K562 (cell line): ENCODE data around the gene RARRES2. TPM values are rescaled to one million over a fixed set of nuclear protein-coding genes. Genes with fewer than 3 reads are reported as not detected.

Source experiments
- DPF2 ChIP-seq: fragments of 450-650 bp; IDR thresholded peaks from 2 replicates; pipeline ENCODE4 v1.6.1; 2016
- EP400 ChIP-seq: fragments of 450-650 bp; IDR thresholded peaks from 2 replicates; pipeline ENCODE4 v1.6.1; 2017; ENCODE audit warnings: antibody characterized with exemption, mild to moderate bottlenecking, moderate library complexity
- GATAD2B ChIP-seq: fragments of 450-650 bp; IDR thresholded peaks from 2 replicates; pipeline ENCODE4 v1.6.1; 2017; ENCODE audit warnings: mild to moderate bottlenecking, borderline replicate concordance
- HDAC8 ChIP-seq: fragments of 450-650 bp; IDR thresholded peaks from 2 replicates; pipeline ENCODE4 v1.6.1; 2016; ENCODE audit warnings: mild to moderate bottlenecking, missing genetic modification characterization, moderate library complexity, missing compliant biosample characterization
- KAT7 ChIP-seq: sonication (generic); formaldehyde crosslinking; IDR thresholded peaks from 2 replicates; pipeline ENCODE4 v1.8.0; 2022; ENCODE audit warnings: missing genetic modification reagents, mild to moderate bottlenecking, borderline replicate concordance
- KDM1A ChIP-seq, 2 experiments: fragments of 450-650 bp; IDR thresholded peaks; 2 replicates each; pipeline ENCODE4 v1.6.1; 2016; ENCODE audit warnings: mild to moderate bottlenecking in 2 of 2
- NFRKB ChIP-seq: fragments of 450-650 bp; IDR thresholded peaks from 2 replicates; pipeline ENCODE4 v1.6.1; 2016; ENCODE audit warnings: low read depth
- NR2F6 ChIP-seq: fragments of 450-650 bp; formaldehyde crosslinking; IDR thresholded peaks from 2 replicates; pipeline ENCODE4 v1.4.0; 2020; ENCODE audit warnings: mild to moderate bottlenecking
- RBM34 ChIP-seq: fragments of 200-400 bp; formaldehyde crosslinking; IDR thresholded peaks from 2 replicates; pipeline ENCODE4 v1.6.1; 2018; ENCODE audit warnings: low read length, borderline replicate concordance; ENCODE audit not compliant: insufficient read depth
- SMARCA4 ChIP-seq: fragments of 450-650 bp; IDR thresholded peaks from 2 replicates; pipeline ENCODE4 v1.6.1; 2016
- SRSF9 ChIP-seq: fragments of 200-400 bp; formaldehyde crosslinking; IDR thresholded peaks from 2 replicates; pipeline ENCODE4 v1.6.1; 2017; ENCODE audit warnings: low read depth, low read length, borderline replicate concordance
- TEAD2 ChIP-seq: fragments of 450-650 bp; IDR thresholded peaks from 2 replicates; pipeline ENCODE4 v1.6.1; 2016; ENCODE audit warnings: missing genetic modification characterization, control low read depth, missing compliant biosample characterization
- ZBTB7A ChIP-seq: IDR thresholded peaks from 2 replicates; pipeline ENCODE4 v1.6.1; 2011; ENCODE audit warnings: low read depth, mild to moderate bottlenecking, low read length, moderate library complexity, borderline replicate concordance; ENCODE audit not compliant: control insufficient read depth
- ZFP36 ChIP-seq: fragments of 150-350 bp; IDR thresholded peaks from 2 replicates; pipeline ENCODE4 v1.6.1; 2018; ENCODE audit warnings: low read length, low read depth; ENCODE audit not compliant: partially characterized antibody
- ZNF133 ChIP-seq: fragments of 250-450 bp; sonication (Bioruptor Pico); IDR thresholded peaks from 2 replicates; pipeline ENCODE4 v1.4.0; 2020; ENCODE audit warnings: mild to moderate bottlenecking
- polyA plus RNA-seq, 8 experiments: library from polyadenylated mRNA; depleted of rRNA in 4 of 8; stranded (reverse) in 5 of 8; unstranded in 3 of 8; fragments of >200 nt; fragmentation: Nextera tagmentation in 2 of 8; fragmentation: Illumina TruSeq in 1 of 8; extraction: Ambion mirVana in 2 of 8; extraction: Trizol in 1 of 8; gene quantifications; 2 replicates each; pipeline versions ENCODE4 v1.2.1 to v1.2.3, GENCODE V29; 2011 to 2014; ENCODE audit warnings: inconsistent platforms in 1 of 8, missing spikeins in 1 of 8
- total RNA-seq, 7 experiments: library from RNA; depleted of rRNA in 6 of 7; stranded (reverse); fragments of >200 nt in 6 of 7; fragmentation: Illumina TruSeq in 2 of 7; extraction: Trizol in 2 of 7; gene quantifications; 2 replicates each; pipeline versions ENCODE4 v1.2.1 to v1.2.3, GENCODE V29; 2011 to 2021; ENCODE audit warnings: low replicate concordance in 1 of 7
- TF ChIP-seq, protein P1 (sequence below): fragments of 250-450 bp; sonication (Bioruptor Pico); IDR thresholded peaks from 2 replicates; pipeline ENCODE4 v1.4.0; 2020; ENCODE audit warnings: mild to moderate bottlenecking
- TF ChIP-seq, protein P2 (sequence below): sonication (generic); IDR thresholded peaks from 2 replicates; pipeline ENCODE4 v1.6.1; 2016
- TF ChIP-seq, protein P3 (sequence below): fragments of 450-650 bp; formaldehyde crosslinking; IDR thresholded peaks from 2 replicates; pipeline ENCODE4 v1.4.0; 2022; ENCODE audit warnings: missing genetic modification characterization
- TF ChIP-seq, protein P4 (sequence below): sonication (generic); formaldehyde crosslinking; IDR thresholded peaks from 2 replicates; pipeline ENCODE4 v1.8.1; 2022; ENCODE audit warnings: missing genetic modification reagents
- TF ChIP-seq, protein P5 (sequence below): fragments of 450-650 bp; IDR thresholded peaks from 2 replicates; pipeline ENCODE4 v1.6.1; 2016; ENCODE audit warnings: antibody characterized with exemption
- TF ChIP-seq, protein P6 (sequence below): sonication (generic); formaldehyde crosslinking; IDR thresholded peaks from 2 replicates; pipeline ENCODE4 v1.9.0; 2022; ENCODE audit warnings: mild to moderate bottlenecking, missing genetic modification reagents

Gene RARRES2
- total and polyA plus RNA-seq, 9 of the 15 experiments (the other 6 are each of a cell fraction or from before 2014, with no cell fraction given): 0.11 to 1.7 (median 0.23) TPM; not detected in 6

DNA sequence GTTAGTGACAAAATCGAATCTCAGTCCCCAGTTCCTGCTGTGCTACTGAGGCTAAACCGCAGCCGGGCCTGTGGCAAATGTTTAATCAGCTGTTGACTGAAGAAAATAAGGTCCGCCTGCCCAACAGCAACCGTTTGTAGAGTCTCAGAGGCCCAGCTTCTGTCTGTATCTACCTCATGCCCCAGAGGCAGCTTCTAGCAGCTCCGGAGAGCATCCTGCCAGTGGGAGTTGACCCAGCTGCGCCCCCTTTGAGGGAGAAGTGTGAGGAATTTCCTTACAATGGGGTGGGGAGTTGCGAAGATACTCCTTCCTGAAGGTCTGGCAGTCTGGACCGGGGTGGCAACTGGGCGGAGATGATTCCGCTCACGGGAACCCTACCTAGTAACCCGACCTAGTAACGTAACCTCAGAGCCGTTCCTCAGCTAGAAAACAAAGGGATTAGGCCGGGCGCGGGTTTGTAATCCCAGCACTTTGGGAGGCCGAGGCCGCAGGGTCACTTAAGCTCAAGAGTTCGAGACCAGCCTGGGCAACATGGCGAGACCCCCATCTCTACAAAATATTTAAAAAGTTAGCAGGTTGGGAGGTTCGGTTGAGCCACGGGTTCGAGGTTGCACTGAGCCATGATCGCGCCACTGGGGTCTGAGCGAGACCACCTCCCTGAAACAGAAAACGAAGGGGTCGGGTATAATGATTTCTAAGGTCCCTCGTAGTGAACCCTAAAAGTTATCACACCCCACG is 36.9 kb upstream of the RARRES2 start (continued):
- TF ChIP-seq RBM34: no peak
- TF ChIP-seq SMARCA4: 0 out of 2 replicates have a peak, but pooled peaks have one; percentile 53
- TF ChIP-seq EP400: peak; percentile 37
- TF ChIP-seq, protein P1, sequence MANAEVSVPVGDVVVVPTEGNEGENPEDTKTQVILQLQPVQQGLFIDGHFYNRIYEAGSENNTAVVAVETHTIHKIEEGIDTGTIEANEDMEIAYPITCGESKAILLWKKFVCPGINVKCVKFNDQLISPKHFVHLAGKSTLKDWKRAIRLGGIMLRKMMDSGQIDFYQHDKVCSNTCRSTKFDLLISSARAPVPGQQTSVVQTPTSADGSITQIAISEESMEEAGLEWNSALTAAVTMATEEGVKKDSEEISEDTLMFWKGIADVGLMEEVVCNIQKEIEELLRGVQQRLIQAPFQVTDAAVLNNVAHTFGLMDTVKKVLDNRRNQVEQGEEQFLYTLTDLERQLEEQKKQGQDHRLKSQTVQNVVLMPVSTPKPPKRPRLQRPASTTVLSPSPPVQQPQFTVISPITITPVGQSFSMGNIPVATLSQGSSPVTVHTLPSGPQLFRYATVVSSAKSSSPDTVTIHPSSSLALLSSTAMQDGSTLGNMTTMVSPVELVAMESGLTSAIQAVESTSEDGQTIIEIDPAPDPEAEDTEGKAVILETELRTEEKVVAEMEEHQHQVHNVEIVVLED (CRISPR knock-in tag): no peak; the same call in 1 of the 2 replicates
- no peak for TF ChIP-seq TEAD2
- TF ChIP-seq, protein P2, sequence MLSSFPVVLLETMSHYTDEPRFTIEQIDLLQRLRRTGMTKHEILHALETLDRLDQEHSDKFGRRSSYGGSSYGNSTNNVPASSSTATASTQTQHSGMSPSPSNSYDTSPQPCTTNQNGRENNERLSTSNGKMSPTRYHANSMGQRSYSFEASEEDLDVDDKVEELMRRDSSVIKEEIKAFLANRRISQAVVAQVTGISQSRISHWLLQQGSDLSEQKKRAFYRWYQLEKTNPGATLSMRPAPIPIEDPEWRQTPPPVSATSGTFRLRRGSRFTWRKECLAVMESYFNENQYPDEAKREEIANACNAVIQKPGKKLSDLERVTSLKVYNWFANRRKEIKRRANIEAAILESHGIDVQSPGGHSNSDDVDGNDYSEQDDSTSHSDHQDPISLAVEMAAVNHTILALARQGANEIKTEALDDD: peak; percentile 87
- no peak for TF ChIP-seq SRSF9
- 0 out of 2 replicates have a peak, but pooled peaks have one; percentile 33 for TF ChIP-seq GATAD2B
- 0 out of 4 replicates have a peak, but pooled peaks have one; percentile 26 to 32 for TF ChIP-seq KDM1A (IDR thresholded peaks at IDR 0.05)
- TF ChIP-seq, protein P3, sequence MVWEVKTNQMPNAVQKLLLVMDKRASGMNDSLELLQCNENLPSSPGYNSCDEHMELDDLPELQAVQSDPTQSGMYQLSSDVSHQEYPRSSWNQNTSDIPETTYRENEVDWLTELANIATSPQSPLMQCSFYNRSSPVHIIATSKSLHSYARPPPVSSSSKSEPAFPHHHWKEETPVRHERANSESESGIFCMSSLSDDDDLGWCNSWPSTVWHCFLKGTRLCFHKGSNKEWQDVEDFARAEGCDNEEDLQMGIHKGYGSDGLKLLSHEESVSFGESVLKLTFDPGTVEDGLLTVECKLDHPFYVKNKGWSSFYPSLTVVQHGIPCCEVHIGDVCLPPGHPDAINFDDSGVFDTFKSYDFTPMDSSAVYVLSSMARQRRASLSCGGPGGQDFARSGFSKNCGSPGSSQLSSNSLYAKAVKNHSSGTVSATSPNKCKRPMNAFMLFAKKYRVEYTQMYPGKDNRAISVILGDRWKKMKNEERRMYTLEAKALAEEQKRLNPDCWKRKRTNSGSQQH (CRISPR knock-in tag): no peak
- TF ChIP-seq DPF2: peak; percentile 60; the same call in 1 of the 2 replicates
- TF ChIP-seq NR2F6 (CRISPR knock-in tag): no peak
- TF ChIP-seq, protein P4, sequence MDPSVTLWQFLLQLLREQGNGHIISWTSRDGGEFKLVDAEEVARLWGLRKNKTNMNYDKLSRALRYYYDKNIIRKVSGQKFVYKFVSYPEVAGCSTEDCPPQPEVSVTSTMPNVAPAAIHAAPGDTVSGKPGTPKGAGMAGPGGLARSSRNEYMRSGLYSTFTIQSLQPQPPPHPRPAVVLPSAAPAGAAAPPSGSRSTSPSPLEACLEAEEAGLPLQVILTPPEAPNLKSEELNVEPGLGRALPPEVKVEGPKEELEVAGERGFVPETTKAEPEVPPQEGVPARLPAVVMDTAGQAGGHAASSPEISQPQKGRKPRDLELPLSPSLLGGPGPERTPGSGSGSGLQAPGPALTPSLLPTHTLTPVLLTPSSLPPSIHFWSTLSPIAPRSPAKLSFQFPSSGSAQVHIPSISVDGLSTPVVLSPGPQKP (CRISPR knock-in tag): no peak
- TF ChIP-seq, protein P5, sequence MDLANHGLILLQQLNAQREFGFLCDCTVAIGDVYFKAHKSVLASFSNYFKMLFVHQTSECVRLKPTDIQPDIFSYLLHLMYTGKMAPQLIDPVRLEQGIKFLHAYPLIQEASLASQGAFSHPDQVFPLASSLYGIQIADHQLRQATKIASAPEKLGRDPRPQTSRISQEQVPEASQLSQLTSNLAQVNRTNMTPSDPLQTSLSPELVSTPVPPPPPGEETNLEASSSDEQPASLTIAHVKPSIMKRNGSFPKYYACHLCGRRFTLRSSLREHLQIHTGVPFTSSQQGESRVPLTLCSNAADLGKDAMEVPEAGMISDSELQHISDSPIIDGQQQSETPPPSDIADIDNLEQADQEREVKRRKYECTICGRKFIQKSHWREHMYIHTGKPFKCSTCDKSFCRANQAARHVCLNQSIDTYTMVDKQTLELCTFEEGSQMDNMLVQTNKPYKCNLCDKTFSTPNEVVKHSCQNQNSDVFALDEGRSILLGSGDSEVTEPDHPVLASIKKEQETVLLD: peak; percentile 19; the same call in 1 of the 2 replicates
- no peak for TF ChIP-seq ZFP36
- TF ChIP-seq KAT7 (CRISPR knock-in tag): peak; percentile 27; the same call in 1 of the 2 replicates
- TF ChIP-seq, protein P6, sequence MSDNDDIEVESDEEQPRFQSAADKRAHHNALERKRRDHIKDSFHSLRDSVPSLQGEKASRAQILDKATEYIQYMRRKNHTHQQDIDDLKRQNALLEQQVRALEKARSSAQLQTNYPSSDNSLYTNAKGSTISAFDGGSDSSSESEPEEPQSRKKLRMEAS (CRISPR knock-in tag): peak; percentile 27
- TF ChIP-seq NFRKB: 0 out of 2 replicates have a peak, but pooled peaks have one; percentile 64
- no peak for TF ChIP-seq ZNF133 (CRISPR knock-in tag)
- TF ChIP-seq HDAC8: 0 out of 2 replicates have a peak, but pooled peaks have one; percentile 39
- TF ChIP-seq ZBTB7A: peak; percentile 45; the same call in 1 of the 2 replicates
